Activated T-cell treated with anti-CD3 and anti-CD28 coated beads, Interleukin-2, amount 50 U/mL, for 24 hours (primary cell): ENCODE results near the gene XXYLT1.

ENCODE experiments used
- DNase-seq: peaks from one replicate; pipeline ENCODE4 v3.0.0-alpha.2; 2020
- H3K27ac Mint-ChIP-seq: 2 replicates; pipeline ENCODE4 v1.8.0; 2020; ENCODE audit warnings: mild to moderate bottlenecking, mixed read lengths
- H3K27me3 Mint-ChIP-seq: 2 replicates; pipeline ENCODE4 v1.8.0; 2020; ENCODE audit warnings: mixed read lengths
- H3K36me3 Mint-ChIP-seq: 2 replicates; pipeline ENCODE4 v1.8.0; 2020; ENCODE audit warnings: low read depth, mixed read lengths
- H3K4me1 Mint-ChIP-seq: 2 replicates; pipeline ENCODE4 v1.8.0; 2020; ENCODE audit warnings: low read depth, mixed read lengths
- H3K4me3 Mint-ChIP-seq: 2 replicates; pipeline ENCODE4 v1.8.0; 2020; ENCODE audit warnings: mild to moderate bottlenecking, moderate library complexity, mixed read lengths
- H3K9me3 Mint-ChIP-seq: 2 replicates; pipeline ENCODE4 v1.8.0; 2020; ENCODE audit warnings: mixed read lengths

Gene XXYLT1

GRCh38 chr3:195259475-195260279 is 11.3 kb downstream of the XXYLT1 start:
- no peaks in the 10 kb centered on the region for H3K27me3 Mint-ChIP-seq
- peak; percentile 92 for DNase-seq
- peaks cover 27% of the 10 kb centered on the region for H3K4me1 Mint-ChIP-seq
- H3K9me3 Mint-ChIP-seq = no peaks in the 10 kb centered on the region
- H3K4me3 Mint-ChIP-seq = peak overlapping the region; percentile 68
- H3K27ac Mint-ChIP-seq = peak overlapping the region; percentile 71
- peaks cover 10% of the 10 kb centered on the region for H3K36me3 Mint-ChIP-seq

DNA sequence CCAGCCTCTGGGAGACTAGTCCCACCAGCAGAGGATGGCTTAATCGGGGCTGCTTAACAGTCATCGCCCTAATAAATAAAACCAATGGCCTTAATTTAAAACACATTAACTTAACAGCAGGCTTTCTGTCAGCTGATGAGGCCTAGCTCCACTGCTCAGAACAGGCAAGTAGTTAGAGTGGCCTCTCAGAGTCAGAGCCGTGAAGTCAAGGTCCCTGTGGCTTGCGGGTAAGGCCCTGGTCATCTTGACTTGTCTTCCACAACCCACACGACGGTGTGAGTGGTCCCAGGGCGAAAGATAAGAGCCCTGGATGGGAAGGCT is 11.8 kb downstream of the XXYLT1 start:
- DNase-seq = no peak
- Mint-ChIP-seq H3K27ac (peak overlapping the region; percentile 72), H3K27me3 (no peaks in the 10 kb centered on the region), H3K4me3 (peak overlapping the region; percentile 52), H3K4me1 (peaks cover 26% of the 10 kb centered on the region), H3K9me3 (no peaks in the 10 kb centered on the region), H3K36me3 (peaks cover 7% of the 10 kb centered on the region)

DNA sequence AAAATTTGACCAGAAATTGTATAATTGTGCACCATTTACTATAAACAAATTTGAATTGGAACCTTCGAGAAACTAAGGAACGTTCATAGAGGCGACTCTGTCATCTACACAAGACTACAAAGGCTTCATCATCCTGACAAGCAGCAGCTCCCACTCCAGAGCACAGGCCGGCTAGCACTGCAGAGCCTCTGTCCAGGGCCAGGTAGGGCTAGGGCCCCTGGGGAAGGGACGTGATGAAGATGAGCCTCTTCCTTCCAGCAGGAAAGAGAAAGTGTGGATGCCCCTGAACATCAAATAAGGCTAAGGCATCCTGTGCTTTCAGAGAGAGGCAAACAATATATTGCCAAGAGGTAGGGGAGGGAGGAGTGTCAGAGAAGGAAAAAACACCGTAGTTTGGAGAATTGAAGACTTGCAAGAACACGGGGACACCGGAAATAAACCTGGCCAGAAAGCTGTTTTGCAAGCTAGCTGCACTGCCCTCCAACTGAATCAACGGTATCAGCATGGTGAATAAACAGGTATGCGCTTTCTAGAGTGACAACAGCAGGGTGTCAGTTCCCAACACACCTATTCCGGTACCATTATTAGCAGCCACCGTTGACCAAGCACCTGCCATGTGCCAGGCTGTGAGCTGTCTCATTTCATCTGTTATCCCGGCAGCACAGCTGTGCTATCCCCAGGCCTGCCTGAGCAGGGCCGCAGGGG is 12.4 kb downstream of the XXYLT1 start:
- Mint-ChIP-seq H3K36me3 (peaks cover 7% of the 10 kb centered on the region), H3K4me1 (peaks cover 26% of the 10 kb centered on the region), H3K9me3 (no peaks in the 10 kb centered on the region), H3K27ac (peak overlapping the region; percentile 72), H3K27me3 (no peaks in the 10 kb centered on the region), H3K4me3 (peak overlapping the region; percentile 52)
- DNase-seq = peak; percentile 55

- Mint-ChIP-seq H3K4me1 (peaks cover 28% of the 10 kb centered on the region), H3K9me3 (no peaks in the 10 kb centered on the region), H3K36me3 (peaks cover 3% of the 10 kb centered on the region), H3K4me3 (no peak overlapping the region), H3K27me3 (no peaks in the 10 kb centered on the region), H3K27ac (peak overlapping the region; percentile 72)
- DNase-seq = peak; percentile 31
Measured at GRCh38 chr3:195257454-195258448, 13.2 kb downstream of the XXYLT1 start.

DNA sequence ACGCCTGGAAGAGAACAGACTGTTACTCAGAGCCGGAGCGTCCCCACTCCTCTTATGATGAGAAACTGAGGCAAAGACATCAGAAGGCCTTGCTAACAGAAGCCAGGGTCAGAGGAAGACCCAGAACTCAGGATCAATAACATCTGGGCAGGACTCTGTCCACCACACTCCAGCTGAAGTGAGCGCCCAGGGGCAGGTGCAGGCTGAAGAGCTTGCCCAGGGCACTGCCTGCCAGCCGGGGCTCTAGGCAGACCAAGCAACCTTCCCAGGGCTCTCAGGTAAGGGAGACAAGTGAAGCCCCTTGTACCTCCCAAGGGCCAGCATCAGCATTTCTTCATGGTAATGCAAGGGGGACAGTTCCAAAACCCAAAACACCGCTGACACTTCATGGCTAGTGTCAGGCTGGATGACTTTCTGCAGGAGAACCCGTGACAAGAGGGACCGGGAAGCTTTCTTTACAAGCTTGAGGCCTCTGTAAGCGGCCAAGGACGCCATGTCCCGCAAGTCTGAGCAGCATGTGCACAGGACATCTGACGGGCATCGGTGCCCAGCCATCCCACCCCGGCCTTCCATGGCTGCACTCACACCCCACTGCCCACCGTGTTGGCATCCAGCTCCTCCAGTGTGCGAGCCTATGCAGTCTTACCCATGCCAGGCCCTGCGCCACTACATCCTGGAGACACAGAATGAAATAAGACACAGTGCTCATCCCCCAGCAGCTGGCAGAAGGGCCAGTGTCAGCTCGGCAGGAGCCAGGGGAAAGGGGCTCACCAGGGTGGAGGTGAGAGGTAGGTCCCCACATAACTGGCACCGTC is 14.1 kb downstream of the XXYLT1 start:
- DNase-seq = peak; percentile 26
- no peak overlapping the region for H3K4me3 Mint-ChIP-seq
- H3K27me3 Mint-ChIP-seq = no peaks in the 10 kb centered on the region

GRCh38 chr3:195255571-195256501 is 15.1 kb downstream of the XXYLT1 start:
- Mint-ChIP-seq H3K27ac (peak overlapping the region; percentile 44), H3K4me3 (no peak overlapping the region), H3K36me3 (no peaks in the 10 kb centered on the region), H3K9me3 (no peaks in the 10 kb centered on the region), H3K4me1 (peaks cover 39% of the 10 kb centered on the region), H3K27me3 (no peaks in the 10 kb centered on the region)
- DNase-seq = peak; percentile 24

More for the DNA sequence above, 14.1 kb downstream of the XXYLT1 start:
- Mint-ChIP-seq H3K36me3 (no peaks in the 10 kb centered on the region), H3K9me3 (no peaks in the 10 kb centered on the region), H3K4me1 (peaks cover 35% of the 10 kb centered on the region), H3K27ac (no peak overlapping the region)

- Mint-ChIP-seq H3K4me3 (no peak overlapping the region), H3K36me3 (no peaks in the 10 kb centered on the region), H3K27me3 (no peaks in the 10 kb centered on the region), H3K9me3 (no peaks in the 10 kb centered on the region), H3K27ac (no peak overlapping the region), H3K4me1 (peaks cover 43% of the 10 kb centered on the region)
- peak; percentile 25 for DNase-seq
Measured at GRCh38 chr3:195255176-195255500, 15.8 kb downstream of the XXYLT1 start.

GRCh38 chr3:195254454-195255175 is 16.3 kb downstream of the XXYLT1 start:
- Mint-ChIP-seq H3K4me3 (no peak overlapping the region), H3K27ac (no peak overlapping the region), H3K27me3 (no peaks in the 10 kb centered on the region), H3K36me3 (no peaks in the 10 kb centered on the region), H3K9me3 (no peaks in the 10 kb centered on the region), H3K4me1 (peaks cover 46% of the 10 kb centered on the region)
- peak; percentile 25 for DNase-seq

DNA sequence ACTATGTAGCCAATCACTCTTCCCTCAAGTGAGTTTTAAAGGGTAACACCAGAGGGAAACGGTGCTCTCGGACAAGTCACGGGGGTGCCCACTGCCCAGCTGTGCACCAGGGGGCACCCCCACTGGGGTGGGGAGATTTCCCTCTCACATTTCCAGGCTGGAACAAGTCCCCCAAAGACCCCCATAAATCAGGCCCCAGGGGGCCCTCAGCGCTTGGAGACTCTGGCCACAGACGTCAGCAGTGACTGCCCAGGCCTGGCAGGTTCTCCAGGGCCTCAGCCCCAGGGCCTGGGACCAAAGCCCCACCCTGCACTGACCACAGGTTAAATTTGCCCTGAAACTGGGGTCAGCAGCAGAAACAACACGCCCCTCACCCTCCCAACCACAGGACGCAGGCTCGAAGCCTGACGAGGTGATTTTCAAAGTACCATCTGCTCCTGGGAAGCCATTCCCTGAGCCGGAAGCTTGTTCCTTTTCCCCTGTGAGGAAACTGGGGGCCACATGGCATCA is 17.0 kb downstream of the XXYLT1 start:
- Mint-ChIP-seq H3K27ac (no peak overlapping the region), H3K9me3 (no peaks in the 10 kb centered on the region), H3K4me3 (no peak overlapping the region), H3K4me1 (peaks cover 46% of the 10 kb centered on the region), H3K36me3 (no peaks in the 10 kb centered on the region), H3K27me3 (no peaks in the 10 kb centered on the region)
- peak; percentile 27 for DNase-seq

GRCh38 chr3:195251336-195252065 is 19.5 kb downstream of the XXYLT1 start:
- H3K9me3 Mint-ChIP-seq = no peaks in the 10 kb centered on the region
- peaks cover 38% of the 10 kb centered on the region for H3K4me1 Mint-ChIP-seq
- H3K4me3 Mint-ChIP-seq = no peak overlapping the region
- H3K27me3 Mint-ChIP-seq = no peaks in the 10 kb centered on the region
- H3K36me3 Mint-ChIP-seq = peaks cover 10% of the 10 kb centered on the region
- no peak overlapping the region for H3K27ac Mint-ChIP-seq
- peak; percentile 45 for DNase-seq

DNA sequence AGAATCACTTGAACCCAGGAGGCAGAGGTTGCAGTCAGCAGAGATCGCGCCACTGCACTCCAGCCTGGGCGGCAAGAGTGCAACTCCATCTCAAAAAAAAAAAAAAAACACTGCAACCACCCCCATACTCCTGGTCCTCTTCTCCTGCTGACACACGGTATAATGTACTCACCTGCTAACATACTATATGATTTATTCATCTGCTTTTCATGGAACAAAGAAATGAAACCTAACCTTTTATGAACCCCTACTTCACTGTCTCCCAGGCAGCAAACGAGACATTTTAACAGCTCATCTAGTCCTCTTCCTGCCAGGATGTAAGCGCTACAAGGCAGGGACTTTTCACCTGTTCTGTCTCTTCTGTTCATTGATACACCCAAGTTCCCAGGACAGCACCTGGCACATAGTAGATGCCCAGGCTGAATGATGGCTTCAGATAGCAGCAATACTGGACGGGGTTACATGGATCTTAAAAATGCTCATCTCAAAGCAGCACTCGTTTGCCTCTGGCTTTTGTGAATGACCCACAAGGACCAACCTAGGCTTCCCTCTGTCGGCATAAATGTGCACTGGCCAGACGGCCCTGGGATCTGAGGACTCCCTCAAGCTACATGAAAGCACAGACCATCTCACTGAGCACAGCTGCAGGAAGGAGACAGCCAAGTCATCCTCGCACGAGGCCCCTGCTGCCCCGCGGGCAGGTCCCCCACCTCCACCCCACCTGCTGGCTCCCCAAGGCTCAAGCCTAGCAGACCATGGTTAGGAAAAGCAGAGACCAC is 20.3 kb downstream of the XXYLT1 start:
- no peaks in the 10 kb centered on the region for H3K27me3 Mint-ChIP-seq
- no peak overlapping the region for H3K4me3 Mint-ChIP-seq
- no peaks in the 10 kb centered on the region for H3K9me3 Mint-ChIP-seq
- peaks cover 38% of the 10 kb centered on the region for H3K4me1 Mint-ChIP-seq
- peak; percentile 34 for DNase-seq
- H3K27ac Mint-ChIP-seq = no peak overlapping the region
- peaks cover 13% of the 10 kb centered on the region for H3K36me3 Mint-ChIP-seq
